Umbilical cord (tissue), 2 donors: ENCODE results near the gene SPEG. TPM values are rescaled to one million over a fixed set of nuclear protein-coding genes. Genes with fewer than 3 reads are reported as not detected.

ENCODE experiments used
- DNase-seq: peaks from one replicate; pipeline ENCODE4 v3.0.0-alpha.2; 2015; ENCODE audit warnings: low spot score
- total RNA-seq: library from RNA; depleted of rRNA; stranded (reverse); fragments of >200 nt; gene quantifications from one replicate; pipeline ENCODE4 v1.2.3, GENCODE V29; 2014; ENCODE audit warnings: low replicate concordance; ENCODE audit not compliant: insufficient read depth

SPEG gene
- total RNA-seq, 1 donor from 2014 or later = 61.9 TPM

DNA sequence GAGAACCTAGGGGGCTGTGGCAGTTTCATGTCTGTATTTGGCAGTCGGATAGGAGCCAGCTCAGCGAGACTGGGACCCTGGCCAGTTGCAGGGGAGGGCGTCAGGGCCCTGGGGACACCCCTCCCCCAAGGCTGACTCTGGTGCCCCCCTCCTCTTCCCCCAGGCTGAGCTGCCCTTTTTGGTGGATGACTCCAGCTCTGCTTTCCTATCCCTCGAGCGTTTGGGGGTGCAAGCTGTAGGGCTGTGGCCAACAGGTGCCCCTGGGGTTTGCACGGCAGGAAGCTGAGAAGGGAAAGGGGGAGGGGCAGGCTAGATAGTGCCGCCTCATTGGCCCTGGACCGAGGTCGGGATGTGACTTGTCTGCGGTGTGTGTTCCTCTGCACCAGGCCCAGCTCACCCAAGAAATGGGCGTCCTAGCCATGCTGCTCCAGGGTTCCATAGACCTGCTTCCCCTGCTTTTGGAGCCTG is 26.4 kb downstream of the SPEG start:
- no peak for DNase-seq

DNA sequence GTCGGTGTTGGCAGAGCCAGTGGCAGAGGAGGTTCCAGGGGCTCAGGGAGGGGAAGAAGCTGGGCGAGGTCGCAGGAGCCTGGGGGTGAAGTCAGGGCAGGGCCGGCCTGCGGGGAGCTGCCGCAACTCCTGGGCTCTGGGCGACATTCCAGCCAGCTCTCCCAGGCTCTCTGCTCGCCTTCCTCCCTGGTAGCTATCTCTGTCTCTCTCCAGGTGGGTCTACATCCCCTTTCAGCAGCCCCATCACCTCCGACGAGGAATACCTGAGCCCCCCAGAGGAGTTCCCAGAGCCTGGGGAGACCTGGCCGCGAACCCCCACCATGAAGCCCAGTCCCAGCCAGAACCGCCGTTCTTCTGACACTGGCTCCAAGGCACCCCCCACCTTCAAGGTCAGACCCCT is 27.0 kb downstream of the SPEG start:
- no peak for DNase-seq

DNA sequence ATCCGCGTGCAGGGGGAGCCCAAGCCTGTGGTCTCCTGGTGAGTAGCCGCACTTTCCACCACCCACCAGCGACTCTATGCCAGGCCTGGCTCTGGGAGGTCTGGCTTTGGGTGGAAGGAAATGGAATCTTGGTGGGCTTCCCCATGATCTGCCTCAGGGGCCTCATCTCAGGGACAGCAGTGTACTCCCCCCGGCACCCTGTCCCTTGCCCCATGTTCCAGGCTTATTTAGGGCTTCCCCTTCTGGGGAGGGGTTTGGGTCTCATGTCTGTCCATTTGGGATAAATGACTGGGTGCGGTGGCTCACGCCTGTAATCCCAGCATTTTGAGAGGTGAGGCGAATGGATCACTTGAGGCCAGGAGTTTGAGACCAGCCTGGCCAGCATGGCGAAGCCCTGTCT is 27.7 kb downstream of the SPEG start:
- no peak for DNase-seq

DNA sequence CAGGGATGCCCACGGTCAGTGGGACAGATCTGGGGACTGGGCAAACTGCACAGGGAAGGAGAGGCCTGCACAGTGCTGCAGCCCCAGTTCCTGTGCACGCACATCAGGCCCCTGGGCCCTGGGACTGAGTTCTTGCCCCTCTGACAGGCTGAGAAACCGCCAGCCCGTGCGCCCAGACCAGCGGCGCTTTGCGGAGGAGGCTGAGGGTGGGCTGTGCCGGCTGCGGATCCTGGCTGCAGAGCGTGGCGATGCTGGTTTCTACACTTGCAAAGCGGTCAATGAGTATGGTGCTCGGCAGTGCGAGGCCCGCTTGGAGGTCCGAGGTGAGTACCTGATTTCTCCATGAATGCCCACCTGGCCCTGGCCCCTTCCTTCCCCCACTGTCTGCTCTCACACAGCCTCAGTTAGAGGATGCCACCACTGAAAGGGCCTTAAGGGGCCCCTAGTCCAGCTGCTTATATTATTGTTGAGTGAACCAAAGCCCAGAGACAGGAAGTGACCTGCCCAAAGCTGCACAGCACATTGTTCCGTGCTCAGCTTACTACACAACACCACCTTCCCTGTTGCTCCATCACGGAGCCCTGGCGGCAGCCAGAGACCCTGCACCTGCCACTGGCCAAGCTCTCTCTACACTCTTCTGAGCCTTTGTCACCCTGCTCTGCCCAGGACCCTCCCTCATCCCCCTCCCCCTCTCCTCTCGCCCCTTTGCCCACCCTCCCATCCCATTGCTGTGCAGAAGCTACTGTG is 29.8 kb downstream of the SPEG start:
- no peak for DNase-seq

DNA sequence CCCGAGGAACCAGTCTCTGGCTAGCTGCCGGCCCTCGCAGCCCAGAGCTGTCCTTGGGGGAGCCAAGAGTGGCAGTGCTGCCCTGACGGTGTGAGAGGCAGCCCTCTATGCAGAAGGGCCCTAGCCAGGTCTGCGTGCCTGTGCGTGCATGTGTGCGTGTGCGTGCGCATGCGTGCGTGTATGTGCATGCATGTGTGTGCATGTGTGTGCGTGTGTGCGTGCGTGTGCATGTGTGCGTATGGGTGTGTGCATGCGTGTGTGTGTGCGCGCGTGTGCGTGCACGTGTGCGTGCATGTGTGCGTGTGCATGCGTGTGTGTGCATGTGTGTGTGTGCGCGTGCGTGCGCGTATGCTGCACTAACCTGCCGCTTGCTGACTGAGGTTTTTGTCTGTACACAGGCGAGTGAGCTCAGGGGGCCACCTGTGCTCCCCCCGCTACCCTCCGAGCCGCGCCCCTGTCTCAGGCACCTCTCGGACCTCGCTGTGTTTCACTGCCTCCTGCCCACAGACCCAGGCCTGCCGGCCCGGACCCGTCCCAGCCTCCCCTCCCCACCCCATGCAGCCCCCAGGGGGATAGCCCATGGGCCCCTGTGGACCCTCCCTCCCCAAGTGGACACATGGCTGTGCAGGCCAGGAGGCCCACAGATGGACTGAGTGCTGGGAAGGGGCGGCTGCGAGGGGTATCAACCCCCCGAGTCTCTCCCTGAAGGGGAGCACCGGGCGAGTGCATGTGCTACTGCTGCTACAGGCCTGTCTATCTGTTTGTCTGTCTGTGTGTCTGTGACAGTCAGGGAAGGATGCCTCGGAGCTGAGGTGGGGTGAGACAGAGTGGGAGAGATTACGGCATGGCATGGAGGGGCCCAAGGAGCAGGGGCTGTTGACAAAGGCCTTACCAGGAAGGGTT is 31.3 kb downstream of the SPEG start:
- no peak for DNase-seq

DNA sequence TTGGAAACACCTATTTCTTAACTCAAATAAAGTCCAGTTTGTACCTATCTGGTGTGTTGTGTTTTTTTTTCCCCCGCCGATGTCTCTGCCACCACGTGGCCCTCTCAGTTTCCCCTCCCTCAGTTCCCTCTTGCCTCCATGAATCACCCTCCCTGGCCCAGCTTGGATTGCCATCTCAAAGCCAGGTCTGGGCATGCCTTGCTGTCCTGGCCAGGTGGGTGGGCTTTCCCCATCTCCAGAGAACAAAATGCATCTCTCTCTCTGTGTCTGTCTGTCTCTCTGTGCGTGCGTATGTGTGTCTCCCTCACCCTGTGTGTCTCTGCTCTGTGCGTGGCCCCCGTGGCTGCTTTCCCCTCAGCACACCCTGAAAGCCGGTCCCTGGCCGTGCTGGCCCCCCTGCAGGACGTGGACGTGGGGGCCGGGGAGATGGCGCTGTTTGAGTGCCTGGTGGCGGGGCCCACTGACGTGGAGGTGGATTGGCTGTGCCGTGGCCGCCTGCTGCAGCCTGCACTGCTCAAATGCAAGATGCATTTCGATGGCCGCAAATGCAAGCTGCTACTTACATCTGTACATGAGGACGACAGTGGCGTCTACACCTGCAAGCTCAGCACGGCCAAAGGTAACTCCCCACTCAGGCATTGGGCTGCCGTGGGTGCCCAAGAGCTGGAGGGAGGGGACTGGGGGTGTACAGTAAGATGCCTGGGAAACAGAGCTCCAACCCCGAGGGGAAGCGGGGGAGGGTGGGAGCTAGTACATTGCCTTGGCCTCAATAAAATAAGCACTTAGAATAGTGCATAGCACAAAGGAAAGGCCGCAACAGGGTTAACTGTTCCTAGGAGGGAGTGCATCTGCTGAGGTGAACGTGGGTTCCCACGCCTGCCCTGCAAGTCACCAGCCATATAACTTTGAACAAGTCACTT is 32.4 kb downstream of the SPEG start:
- no peak for DNase-seq

DNA sequence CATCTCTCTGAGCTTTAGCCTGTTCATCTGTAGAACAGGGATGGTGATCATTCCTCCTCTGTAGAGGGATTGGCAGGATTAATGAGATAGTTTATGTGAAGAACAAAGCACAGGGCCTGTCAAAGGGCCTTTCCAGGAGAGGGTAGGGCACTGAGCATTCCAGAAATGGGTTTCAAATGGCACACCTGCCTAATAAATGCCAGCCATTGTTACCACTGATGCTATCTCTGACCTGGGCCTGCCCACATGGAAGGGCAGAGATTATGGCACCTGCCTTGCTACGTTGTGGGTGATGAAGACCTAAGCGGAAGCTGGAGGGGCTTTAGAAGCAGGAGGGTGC is 33.1 kb downstream of the SPEG start:
- no peak for DNase-seq

DNA sequence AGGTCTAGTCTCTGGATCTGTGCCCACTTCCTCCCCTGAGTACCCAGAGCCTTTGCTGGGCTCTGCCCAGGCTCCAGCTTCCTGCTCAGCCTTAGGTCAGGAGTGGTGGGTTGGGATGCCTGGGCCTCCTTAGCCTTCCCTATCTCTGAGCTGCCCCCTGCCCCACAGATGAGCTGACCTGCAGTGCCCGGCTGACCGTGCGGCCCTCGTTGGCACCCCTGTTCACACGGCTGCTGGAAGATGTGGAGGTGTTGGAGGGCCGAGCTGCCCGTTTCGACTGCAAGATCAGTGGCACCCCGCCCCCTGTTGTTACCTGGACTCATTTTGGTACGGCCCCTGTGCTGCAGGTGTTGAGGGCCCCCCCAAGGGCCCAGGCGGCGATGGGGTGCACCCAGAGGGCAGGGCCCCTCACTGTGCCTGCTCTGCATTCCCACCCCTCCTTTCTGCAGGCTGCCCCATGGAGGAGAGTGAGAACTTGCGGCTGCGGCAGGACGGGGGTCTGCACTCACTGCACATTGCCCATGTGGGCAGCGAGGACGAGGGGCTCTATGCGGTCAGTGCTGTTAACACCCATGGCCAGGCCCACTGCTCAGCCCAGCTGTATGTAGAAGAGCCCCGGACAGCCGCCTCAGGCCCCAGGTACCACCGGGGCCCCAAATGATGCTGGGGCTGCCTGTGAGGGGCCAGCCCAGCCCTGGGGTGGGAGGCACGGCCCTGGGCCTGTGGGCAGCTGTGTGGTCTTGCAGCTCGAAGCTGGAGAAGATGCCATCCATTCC is 34.0 kb downstream of the SPEG start:
- no peak for DNase-seq

DNA sequence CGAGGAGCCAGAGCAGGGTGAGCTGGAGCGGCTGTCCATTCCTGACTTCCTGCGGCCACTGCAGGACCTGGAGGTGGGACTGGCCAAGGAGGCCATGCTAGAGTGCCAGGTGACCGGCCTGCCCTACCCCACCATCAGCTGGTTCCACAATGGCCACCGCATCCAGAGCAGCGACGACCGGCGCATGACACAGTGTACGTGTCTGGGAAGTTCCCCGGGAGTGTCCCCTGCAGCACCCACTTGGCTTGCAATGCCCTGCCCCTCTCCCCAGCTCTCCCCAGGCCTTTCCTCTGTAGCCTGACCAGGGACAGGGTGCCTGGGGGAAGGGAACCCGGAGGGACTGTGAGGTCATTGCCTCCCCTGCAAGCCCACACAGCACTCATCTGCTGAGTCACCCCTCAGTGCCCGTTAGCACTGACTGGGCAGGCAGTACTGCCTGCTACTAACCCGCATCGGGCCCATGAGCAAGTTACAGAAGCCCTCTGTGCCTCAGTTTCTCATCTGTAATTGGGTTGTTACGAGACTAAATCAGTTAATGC is 34.6 kb downstream of the SPEG start:
- no peak for DNase-seq

DNA sequence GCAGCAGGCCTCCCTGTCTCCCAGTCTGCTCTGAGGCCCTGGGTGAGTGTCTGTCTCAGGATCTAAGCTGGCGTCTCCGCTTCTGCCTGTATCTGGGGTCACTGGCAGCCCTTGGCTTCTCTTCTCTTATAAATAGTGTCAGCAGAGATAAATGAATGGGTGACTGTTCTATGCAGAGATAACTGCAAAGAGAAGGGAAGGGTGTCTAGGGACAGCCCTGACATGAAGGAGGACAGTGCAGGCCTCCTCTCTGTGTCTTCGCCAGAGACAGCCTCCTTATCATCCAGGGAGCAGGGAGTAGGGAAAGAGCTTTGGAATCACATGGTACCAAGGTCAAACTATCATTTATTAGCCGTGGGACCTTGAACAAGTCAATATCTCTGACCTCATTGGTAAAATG is 35.8 kb downstream of the SPEG start:
- no peak for DNase-seq

DNA sequence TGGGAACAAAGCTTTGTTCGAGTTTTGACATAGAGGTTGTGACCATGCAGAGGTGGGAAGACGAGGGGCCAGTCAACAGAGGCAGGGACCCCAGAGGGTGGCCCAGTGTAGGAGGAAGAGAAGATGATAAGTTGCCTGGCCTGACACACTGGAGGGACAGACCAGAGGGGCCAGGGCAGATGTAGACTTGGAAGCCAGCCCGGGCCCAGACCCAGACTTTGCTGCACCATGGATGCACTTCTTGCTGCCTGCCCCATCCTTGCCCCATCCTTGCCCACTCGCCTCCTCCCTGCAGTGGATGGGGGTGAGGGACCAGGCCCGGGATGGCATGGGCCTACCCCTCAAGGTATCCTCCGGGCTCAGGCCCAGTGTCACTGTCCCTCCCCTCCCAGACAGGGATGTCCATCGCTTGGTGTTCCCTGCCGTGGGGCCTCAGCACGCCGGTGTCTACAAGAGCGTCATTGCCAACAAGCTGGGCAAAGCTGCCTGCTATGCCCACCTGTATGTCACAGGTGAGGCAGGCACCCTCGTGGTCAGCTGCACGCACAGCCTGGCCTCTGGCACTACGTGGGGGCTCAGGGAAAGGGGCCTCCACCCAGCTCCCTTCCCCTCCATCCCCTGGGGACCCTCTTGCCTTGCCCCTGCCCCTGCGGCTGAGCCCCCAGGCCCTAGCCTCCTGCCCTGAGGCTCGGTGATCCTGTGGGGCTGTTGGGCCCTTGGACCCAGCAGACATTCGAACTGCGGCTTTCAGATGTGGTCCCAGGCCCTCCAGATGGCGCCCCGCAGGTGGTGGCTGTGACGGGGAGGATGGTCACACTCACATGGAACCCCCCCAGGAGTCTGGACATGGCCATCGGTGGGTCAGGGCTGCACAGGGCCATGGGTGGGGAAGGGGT is 37.1 kb downstream of the SPEG start:
- no peak for DNase-seq

DNA sequence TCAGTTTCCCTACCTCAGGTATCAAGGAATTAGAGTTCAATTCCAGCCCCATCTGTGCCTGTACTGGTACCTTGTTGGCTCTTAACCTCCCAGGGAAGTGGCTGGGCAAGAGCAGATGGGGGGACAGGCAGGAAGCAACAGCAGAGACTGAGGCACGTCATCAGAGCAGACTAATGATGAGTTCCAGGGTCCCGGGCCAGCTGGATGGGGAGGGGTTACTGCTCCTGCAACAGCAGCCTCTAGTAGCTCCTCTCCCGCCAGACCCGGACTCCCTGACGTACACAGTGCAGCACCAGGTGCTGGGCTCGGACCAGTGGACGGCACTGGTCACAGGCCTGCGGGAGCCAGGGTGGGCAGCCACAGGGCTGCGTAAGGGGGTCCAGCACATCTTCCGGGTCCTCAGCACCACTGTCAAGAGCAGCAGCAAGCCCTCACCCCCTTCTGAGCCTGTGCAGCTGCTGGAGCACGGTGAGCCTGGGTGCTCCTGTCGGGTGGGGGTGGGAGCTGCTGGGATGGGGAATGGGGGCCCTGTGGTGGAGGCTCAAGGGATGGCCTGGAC is 38.1 kb downstream of the SPEG start:
- DNase-seq = no peak

DNA sequence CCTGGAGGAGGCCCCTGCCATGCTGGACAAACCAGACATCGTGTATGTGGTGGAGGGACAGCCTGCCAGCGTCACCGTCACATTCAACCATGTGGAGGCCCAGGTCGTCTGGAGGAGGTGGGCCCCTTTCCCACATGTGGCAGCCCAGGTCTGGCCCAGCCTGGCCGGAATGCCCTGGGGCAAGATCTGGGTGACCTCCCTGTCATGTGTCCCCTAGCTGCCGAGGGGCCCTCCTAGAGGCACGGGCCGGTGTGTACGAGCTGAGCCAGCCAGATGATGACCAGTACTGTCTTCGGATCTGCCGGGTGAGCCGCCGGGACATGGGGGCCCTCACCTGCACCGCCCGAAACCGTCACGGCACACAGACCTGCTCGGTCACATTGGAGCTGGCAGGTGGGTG is 38.9 kb downstream of the SPEG start:
- DNase-seq = no peak

DNA sequence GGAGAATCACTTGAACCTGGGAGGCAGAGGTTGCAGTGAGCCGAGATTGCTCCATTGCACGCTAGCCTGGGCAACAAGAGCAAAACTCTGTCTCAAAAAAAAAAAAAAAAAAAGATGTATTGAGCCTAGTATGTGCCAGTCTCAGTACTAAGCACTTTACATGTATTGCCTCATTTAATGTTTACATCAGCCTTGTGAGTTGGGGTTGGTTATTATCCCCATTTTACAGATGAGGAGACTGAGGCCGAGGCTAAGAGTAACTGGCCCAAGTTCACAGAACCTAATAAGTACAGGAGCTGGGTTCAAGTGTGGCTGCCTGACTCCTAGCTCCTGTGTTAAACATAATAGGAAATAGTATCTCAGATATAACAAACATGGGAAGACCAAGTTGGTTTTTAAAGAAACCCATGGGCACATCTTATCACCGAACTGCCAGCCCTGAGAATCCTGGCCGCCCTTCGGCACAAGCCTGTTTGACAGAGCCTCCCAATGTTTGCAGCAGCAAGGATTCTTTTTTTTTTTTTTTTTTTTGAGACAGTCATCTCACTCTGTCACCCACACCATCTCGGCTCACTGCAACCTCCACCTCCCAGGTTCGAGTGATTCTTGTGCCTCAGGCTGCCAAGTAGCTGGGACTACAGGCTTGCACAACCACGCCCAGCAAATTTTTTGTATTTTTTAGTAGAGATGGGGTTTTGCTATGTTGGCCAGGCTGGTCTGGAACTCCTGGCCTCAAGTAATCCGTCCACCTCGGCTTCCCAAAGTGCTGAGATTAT is 39.8 kb downstream of the SPEG start:
- no peak for DNase-seq

DNA sequence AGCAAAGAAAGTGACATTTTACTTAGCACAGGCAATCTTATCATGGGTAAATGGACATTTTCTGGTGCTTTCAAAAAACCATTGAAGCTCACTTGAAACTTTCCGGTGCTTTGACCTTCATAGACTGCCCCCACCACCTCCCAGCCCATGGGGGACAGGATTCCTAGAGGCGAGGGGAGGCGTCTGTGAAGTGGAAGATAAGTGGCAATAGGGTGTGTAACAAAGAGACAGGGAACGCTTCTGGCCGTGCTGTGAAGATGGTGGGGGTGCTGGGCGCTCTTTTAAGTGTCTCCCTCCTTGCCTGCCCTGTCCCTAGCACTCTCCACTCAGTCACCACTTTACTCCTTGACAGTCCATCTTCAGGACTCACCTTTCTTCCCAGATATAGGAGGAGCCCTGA is 40.6 kb downstream of the SPEG start:
- DNase-seq = no peak

DNA sequence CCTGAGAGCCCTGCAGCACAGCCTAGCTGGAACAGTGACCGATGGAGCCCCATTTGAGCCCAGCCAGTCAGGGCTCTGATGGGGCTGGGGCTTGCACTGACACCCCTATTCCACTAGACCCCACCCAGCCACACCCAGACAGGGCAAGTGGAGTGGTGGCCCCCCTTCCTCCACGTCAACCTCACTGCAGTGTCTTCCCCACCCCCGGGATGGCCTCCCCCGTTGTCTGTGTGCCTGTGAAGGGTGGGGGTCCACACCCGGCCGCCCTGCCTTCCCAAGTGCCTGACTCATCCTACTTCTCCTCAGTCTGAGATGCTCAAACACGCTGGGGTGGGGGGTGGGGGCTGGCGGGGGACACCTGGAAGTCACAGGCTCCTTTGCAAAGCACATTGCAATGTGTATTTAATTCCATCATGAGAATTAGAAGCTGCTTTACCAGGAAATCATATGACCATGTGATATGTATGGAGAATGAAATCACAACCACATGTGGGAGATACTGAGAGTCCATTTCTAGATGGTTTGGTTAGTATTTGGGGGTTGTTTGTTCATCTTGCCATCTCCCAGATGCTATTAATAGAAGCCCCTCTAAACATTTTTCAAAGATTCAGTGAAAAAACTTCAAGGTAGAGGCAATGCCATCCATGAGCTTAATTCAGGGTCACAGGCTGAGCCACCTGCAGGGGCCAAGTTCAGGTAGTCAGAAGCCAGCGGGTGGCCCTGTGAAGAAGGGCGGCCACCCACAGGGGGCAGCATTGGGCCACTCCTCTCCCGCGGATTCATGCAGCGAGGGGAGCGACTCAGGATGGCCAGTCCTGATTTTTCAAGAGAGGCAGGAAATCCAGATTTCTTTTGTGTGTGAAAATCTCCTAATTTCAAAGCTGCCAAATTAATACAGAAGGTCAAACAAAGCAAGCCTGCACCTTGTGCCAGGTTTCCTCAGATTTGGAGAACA is 41.3 kb downstream of the SPEG start:
- peak; percentile 55 for DNase-seq

DNA sequence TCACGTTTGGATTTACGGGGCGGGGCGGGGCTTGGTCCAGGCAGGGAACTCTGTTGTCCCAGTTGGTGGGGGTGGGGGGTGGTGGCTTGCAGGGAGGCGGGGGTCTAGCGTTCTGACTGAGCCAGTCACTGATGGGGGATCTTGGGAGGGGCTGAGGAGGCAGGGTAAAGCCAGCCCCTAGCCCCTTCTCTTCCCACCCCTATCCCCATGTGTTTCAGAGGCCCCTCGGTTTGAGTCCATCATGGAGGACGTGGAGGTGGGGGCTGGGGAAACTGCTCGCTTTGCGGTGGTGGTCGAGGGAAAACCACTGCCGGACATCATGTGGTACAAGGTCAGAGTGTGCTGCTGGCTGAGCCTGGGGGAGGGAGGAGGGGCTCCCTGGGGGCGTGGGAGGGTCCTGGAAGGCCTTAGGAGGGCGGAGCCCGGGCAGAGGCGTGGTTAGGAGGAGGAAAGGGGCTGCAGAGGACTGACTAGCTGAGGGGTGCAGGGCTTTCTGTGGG is 42.1 kb downstream of the SPEG start:
- no peak for DNase-seq
